Suppressor macrophage treated with lipopolysaccharide for 4 hours (primary cell): ENCODE measurements around the gene PGA3.
"Not testable (repeated sequence)": the region's sequence is repeated elsewhere in the genome, so short reads cannot be mapped to it uniquely, and the experiment has no call there.

Source experiments
- DNase-seq: peaks from one replicate; pipeline ENCODE4 v3.0.0-alpha.2; 2020

The PGA3 gene

GRCh38 chr11:61211327-61211952 is 8.1 kb downstream of the PGA3 start:
- not testable (repeated sequence) for DNase-seq

GRCh38 chr11:61212202-61212601 is 8.9 kb downstream of the PGA3 start:
- DNase-seq, result not testable (repeated sequence)

GRCh38 chr11:61213711-61214324 is 10.5 kb downstream of the PGA3 start:
- DNase-seq, result not testable (repeated sequence)

GRCh38 chr11:61218306-61218705 is 15.0 kb downstream of the PGA3 start:
- not testable (repeated sequence) for DNase-seq

- not testable (repeated sequence) for DNase-seq
These were observed 15.7 kb downstream of the PGA3 start for GRCh38 chr11:61219016-61219415.

GRCh38 chr11:61222047-61222446 is 18.7 kb downstream of the PGA3 start, which contains the start of gene PGA4:
Gene PGA4 (plus strand): TSS chr11:61222347. CDS start chr11:61222401, 54 bp downstream.
- not testable (repeated sequence) for DNase-seq

GRCh38 chr11:61222692-61223091 is 19.4 kb downstream of the PGA3 start:
- not testable (repeated sequence) for DNase-seq

- DNase-seq, result not testable (repeated sequence)
These were observed 23.3 kb downstream of the PGA3 start for GRCh38 chr11:61226457-61227137.

- not testable (repeated sequence) for DNase-seq
These were observed 26.1 kb downstream of the PGA3 start for GRCh38 chr11:61229458-61229857.

- DNase-seq, result not testable (repeated sequence)
These were observed 27.7 kb downstream of the PGA3 start for GRCh38 chr11:61231033-61231432.

- not testable (repeated sequence) for DNase-seq
These were observed 28.3 kb downstream of the PGA3 start for GRCh38 chr11:61231585-61231984.

- DNase-seq, result not testable (repeated sequence)
These were observed 29.3 kb downstream of the PGA3 start for GRCh38 chr11:61232548-61233145.

- DNase-seq, result not testable (repeated sequence)
These were observed 33.8 kb downstream of the PGA3 start for GRCh38 chr11:61237130-61237529.

GRCh38 chr11:61240288-61240687 is 37.0 kb downstream of the PGA3 start:
- not testable (repeated sequence) for DNase-seq

- not testable (repeated sequence) for DNase-seq
These were observed 37.6 kb downstream of the PGA3 start, which contains the start of gene PGA5 for GRCh38 chr11:61240875-61241274. Gene PGA5 (plus strand): TSS chr11:61241175. CDS start chr11:61241227, 52 bp downstream.

GRCh38 chr11:61241526-61241925 is 38.2 kb downstream of the PGA3 start:
- not testable (repeated sequence) for DNase-seq

- not testable (repeated sequence) for DNase-seq
These were observed 42.1 kb downstream of the PGA3 start for GRCh38 chr11:61245284-61245964.

- DNase-seq, result not testable (repeated sequence)
These were observed 44.8 kb downstream of the PGA3 start for GRCh38 chr11:61248071-61248470.

- not testable (repeated sequence) for DNase-seq
These were observed 45.9 kb downstream of the PGA3 start for GRCh38 chr11:61249201-61249600.

- DNase-seq, result not testable (repeated sequence)
These were observed 47.8 kb downstream of the PGA3 start for GRCh38 chr11:61250796-61251765.

GRCh38 chr11:61252332-61252731 is 49.0 kb downstream of the PGA3 start:
- DNase-seq, result not testable (repeated sequence)
